AG04449 (cell line): ENCODE results near the gene RASGEF1C.
A peak's percentile ranks its signal among the peaks of the same experiment; 100 is the strongest.

Experiments used
- CTCF ChIA-PET: fragments of 350-600 bp; formaldehyde crosslinking; extraction: SDS; loops from one replicate; lab custom pipeline; 2021; ENCODE audit warnings: antibody characterized with exemption; lab: Yijun Ruan, JAX
- POLR2A ChIA-PET: fragments of 400-600, 350-600 bp; formaldehyde crosslinking; extraction: SDS; loops from one replicate; lab custom pipeline; 2020; ENCODE audit warnings: antibody characterized with exemption, inconsistent platforms; lab: Yijun Ruan, JAX
- DNase-seq: peaks from one replicate; pipeline ENCODE4 v3.0.0-alpha.2; 2010; ENCODE audit warnings: low read depth, low spot score
- H3K4me3 ChIP-seq: 2 replicates; pipeline ENCODE4 v1.5.1; 2011; ENCODE audit warnings: low read depth, mild to moderate bottlenecking, control low read depth, low read length
- CTCF ChIP-seq: IDR thresholded peaks from one replicate; pipeline ENCODE4 v1.5.1; 2011; ENCODE audit warnings: mild to moderate bottlenecking, moderate library complexity, low read length, control low read depth, inconsistent platforms; ENCODE audit not compliant: insufficient read depth; ENCODE audit errors: missing control alignments

RASGEF1C gene

GRCh38 chr5:180137401-180138213 is 71.4 kb downstream of the RASGEF1C start:
- no peak for TF ChIP-seq CTCF
- no peak overlapping the region for H3K4me3 ChIP-seq
- CTCF ChIA-PET = no interaction called here
- DNase-seq = no peak
- POLR2A ChIA-PET = no interaction called here

- no peak overlapping the region for H3K4me3 ChIP-seq
- ChIA-PET POLR2A (no interaction called here), CTCF (no interaction called here)
- no peak for DNase-seq
- no peak for TF ChIP-seq CTCF
Observed at GRCh38 chr5:180136630-180137381, 72.2 kb downstream of the RASGEF1C start.

GRCh38 chr5:180135967-180136629 is 72.9 kb downstream of the RASGEF1C start:
- ChIA-PET POLR2A (no interaction called here), CTCF (no interaction called here)
- no peak for TF ChIP-seq CTCF
- DNase-seq = no peak
- H3K4me3 ChIP-seq = no peak overlapping the region

GRCh38 chr5:180135128-180135955 is 73.7 kb downstream of the RASGEF1C start:
- peak; percentile 5 for DNase-seq
- H3K4me3 ChIP-seq = no peak overlapping the region
- CTCF ChIA-PET = no interaction called here
- TF ChIP-seq CTCF = no peak
- POLR2A ChIA-PET = no interaction called here

GRCh38 chr5:180133971-180134508 is 75.0 kb downstream of the RASGEF1C start:
- CTCF ChIA-PET = no interaction called here
- no peak for DNase-seq
- no peak overlapping the region for H3K4me3 ChIP-seq
- no peak for TF ChIP-seq CTCF
- POLR2A ChIA-PET = no interaction called here
